GM18519 (cell line): ENCODE data around the gene STX1B.
"Not testable (repeated sequence)": the region's sequence is repeated elsewhere in the genome, so short reads cannot be mapped to it uniquely, and the experiment has no call there.

ENCODE experiments used
- ATAC-seq: cut with Tn5 transposase; IDR thresholded peaks from one replicate; pipeline ENCODE4 v1.9.1; 2021; ENCODE audit warnings: mild to moderate bottlenecking, moderate library complexity; ENCODE audit not compliant: unreplicated experiment, low FRiP score

Gene STX1B

DNA sequence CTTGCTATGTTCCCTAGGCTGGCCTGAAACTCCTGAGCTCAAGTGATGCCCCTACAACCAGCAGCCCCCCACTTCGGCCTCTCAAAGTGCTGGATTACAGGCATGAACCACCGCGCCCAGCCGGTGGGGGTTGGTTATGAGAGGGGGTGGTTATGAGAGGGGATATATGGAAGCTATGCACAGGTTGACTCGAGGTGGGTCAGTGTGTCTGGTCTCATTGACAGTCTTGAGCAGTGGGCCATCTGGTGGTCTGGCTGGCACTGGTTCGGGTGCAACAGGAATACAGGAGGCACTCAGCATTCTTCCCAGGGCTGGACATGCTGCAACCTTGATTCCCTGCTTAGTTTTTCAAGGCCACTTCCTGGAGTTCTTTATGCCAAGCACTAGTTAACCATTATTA, 5.6 kb upstream of the STX1B start:
- no peak for ATAC-seq

DNA sequence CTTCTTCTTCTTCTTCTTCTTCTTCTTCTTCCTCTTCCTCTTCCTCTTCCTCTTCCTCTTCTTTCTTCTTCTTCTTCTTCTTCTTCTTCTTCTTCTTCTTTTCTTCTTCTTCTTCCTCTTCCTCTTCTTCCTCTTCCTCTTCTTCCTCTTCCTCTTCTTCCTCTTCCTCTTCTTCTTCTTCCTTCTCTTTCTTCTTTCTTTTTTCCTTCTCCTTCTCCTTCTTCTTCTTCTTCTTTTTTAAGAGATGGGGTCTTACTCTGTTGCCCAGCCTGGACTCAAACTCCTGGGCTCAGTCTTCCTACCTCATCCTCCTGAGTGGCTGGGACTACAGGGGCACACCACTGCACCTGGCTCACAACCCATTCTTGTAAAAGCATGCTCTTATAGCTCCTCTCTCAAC, 2.9 kb upstream of the STX1B start:
- ATAC-seq: not testable (repeated sequence)

DNA sequence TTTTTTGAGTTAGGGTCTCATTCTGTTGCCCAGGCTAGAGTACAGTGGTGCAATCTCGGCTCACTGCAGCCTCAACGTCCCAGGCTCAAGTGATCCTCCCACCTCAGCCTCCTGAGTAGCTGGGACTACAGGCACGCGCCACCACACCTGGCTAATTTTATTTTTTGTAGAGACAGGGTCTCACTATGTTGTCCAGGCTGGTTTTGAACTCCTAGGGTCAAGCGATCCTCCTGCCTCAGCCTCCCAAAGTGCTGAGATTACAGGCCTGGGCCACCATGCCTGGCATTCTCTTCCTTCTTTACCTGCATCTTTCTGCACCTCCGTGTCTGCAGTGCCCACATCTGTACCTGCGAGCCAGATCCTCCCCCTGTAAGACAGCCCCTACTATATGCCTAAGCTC, 1.4 kb upstream of the STX1B start:
- ATAC-seq: not testable (repeated sequence)

DNA sequence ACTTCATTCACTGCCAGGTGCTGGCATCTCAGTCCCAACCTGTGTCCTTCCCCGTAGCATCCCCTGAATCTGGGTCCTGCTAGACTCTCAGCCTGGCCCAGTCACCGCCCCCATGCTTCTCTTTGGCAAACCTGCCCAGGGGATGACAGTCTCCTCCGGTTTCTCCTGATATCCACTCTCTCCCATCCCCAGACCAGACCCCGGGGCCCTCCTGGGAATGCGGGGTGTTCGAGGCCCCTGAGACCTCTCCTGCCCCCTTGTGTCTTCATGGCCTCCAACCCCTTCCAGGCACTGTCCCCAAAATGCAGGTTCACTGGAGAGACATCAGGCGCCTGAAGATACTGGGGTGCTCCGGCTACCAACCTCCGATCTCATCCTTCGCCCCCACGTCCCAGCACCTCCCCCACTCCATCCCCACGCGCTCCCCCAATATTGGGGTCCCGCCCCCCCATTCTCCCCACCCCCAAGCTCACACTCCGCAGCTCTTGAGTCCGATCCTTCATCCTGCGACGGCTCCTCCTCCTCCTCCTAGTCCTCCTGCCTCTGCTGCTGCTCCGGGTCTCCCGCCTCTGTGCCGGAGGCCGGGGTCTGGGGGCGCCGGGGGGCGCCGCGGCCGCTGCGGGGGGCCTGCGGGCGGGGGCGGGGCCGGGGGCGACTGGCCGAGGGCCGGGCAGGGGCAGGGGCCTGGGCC, 399 bp downstream of the STX1B start:
- no peak for ATAC-seq

DNA sequence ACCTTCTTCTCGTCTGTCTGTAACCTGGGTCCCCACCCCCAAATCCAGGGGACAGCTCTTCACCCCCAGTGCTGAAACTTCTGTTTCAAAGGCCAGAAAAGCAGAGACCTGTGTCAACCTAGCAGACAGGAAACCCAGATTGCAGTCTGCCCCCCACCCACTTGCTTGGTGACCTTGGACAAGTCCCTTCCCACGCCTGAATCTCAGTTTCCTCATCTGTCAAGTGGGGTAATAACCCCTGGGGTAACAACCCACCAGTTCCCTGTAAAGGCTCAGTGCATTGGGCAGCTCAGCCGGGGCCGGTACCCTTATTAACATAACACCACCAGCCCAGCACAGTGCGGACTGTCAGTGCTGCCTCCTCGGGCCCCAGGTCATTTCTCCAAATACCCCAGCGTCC, 1.3 kb downstream of the STX1B start:
- no peak for ATAC-seq

DNA sequence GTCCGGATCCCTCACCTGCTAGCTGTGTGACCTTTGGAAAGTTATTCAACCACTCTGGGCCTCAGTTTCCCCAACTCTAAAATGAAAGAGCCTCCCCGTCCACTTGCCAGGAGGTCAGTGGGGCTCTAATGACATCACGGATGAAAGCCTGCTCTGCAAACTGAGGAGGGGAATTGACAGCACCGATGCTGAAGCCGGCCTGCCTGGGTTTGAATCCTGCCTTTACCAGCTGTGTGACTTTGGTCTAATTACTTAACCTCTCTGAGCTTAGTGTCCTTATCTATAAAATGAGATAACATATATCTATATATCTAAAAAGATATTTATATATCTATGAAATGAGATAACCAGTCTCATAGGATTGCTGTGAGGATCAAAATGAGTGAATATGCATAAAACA, 1.9 kb downstream of the STX1B start:
- no peak for ATAC-seq

DNA sequence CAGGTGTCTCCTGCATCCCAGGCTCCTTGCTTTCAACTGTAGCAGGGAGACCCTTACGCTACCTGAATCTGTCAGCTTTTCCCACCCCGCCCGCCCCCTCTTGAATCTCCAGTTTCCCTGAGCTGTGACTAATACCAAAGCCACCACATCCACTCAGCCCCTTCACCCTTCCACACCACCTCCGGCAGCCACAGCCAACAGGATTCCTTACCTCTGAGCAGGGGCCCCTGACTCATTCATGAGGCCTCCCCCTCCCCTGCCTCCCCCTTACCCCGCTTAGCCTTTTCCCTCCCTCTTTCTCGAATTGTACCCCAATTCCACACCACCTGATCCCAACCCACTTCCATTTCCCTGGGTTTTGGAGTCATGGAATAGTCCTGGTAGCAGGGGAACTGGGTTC, 2.3 kb downstream of the STX1B start:
- no peak for ATAC-seq

DNA sequence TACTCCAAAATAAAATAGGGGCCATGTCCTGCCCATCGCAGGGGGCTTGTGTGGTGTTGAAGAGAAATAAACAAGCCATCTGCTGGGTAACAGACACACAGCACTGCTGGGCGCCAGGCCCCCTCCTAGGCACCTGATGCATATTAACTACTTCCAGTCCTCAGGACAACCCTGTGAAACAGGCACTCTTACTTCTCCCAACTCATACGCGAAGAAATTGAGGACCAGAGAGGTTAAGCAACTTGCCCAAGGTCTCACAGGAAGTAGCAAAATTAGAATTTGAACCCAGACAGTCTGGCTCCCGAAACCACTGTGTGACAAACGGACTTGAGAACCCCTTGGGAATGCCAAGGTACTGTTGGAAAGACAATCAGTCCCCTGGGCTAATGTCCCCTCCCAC, 2.8 kb downstream of the STX1B start:
- no peak for ATAC-seq

DNA sequence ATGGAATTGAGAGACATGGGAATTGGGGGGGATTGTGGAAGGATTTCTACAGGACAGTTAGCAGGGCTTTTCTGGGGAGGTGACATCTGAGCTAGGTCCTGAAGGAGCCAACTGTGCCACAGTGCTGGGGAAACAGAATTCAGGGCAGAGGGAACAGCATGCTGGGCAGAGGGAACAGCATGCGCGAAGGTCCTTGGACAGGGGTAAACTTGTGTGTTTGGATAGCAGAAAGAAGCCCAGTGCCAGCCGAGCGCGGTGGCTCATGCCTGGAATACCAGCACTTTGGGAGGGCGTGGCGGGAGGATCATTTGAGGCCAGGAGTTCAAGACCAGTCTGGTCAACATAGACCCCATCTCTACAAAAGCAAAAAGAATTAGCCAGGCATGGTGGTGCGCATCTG, 3.8 kb downstream of the STX1B start:
- no peak for ATAC-seq

DNA sequence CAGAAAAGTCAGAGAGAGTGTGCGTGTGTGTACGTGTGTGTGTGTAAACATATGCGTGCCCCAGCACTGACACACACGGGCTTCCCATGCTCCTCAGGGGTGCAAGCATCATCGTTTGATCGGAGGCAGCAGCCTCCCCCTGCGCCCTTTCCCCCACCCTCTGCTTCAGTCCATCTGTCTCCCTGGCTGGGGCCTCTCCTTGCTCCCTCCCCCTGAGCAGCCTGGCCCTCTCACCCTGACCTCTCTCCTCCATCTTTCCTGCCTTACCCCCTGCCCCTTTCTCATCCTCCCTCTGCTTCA, 4.4 kb downstream of the STX1B start:
- ATAC-seq: no peak

DNA sequence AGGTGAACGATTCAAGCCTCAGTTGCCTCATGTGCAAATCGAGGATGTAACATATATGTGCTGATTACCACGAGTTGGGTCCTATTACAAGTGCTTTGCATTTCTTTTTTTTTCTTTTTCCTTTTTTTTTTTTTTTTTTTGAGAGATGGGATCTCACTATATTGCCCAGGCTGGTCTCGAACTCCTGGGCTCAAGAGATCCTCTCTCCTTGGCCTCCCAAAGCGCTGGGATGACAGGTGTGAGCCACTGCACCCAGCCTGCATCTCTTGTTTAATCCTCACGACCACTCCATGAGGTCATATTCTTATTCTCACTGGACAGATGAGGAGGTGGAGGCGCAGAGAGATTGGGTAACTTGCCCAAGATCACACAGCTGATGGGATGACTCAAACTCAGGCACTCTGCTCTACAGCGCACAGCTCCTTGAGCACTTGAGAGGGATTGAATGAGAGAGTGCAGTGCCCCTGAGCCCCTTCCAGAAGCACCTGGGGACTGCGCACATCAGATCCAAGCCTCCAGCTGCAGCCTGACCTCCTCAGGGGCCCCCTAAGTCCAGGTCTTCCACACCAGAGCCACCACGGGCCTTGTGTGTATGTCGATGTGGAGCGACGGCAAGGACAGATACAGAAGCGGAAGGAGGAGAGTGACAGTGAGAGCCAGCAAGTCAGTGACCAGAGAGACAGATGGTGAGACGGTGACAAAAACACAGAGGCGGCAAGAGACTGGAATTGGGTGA, 4.9 kb downstream of the STX1B start:
- no peak for ATAC-seq

DNA sequence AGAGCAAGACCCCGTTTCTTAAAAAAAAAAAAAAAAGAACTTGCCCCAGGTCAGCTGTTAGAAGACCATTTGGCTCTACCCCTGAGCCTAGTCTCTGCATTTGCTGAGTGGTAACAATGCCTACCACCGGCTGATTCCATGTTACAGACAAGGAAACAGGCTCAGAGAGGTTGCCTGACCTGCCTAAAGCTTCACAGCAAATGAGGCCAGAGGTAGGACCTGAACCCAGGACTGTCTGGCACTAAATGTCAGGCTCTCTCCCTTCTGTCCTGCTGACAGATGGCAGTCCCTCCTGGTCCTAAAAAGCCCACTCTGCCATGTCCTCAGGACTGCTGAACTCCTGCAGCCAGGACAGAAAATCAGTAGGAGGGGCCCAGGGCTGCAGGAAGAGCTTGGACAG, 5.8 kb downstream of the STX1B start:
- ATAC-seq: no peak

DNA sequence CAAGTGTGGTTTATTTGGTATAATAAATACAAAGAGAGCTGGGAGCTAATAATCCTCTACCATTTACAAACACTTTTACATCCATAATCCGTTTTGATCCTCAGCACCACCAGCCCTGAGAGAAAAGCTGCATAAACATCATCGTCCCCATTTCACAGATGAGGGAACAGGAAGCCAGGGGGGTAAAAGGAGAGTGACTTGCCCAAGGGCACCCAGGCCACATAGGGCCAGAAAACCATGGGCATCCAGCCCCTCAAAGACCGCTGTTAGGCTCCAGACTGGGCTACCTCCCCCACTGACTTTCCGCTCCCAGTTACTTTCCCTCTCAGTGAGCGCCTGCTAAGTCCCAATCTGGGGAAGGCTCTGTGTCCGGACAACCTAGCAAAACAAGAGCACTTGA, 6.7 kb downstream of the STX1B start:
- ATAC-seq: no peak

DNA sequence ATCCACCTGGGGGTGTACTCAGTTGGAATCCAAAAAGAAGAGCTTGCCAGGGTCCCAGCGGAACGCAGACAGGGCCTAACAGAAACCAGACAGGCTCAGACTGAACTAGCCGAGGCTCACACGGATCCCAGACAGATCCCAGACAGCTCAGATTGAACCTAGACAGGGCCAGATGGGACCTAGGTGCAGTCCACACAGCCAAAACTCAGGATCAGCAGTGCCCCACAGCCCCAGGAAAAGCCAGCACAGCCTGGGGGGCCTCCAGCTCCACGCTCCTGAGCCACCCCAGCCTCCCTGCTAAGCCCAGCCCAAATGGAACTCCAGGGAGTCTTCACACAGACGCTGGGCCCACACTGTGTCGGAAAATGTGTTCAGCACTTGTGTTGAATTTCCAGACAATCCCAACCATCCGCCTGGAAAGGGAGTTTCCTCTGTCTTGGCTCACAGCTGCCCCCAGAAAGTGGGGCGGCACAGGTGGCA, 7.5 kb downstream of the STX1B start:
- ATAC-seq: no peak

DNA sequence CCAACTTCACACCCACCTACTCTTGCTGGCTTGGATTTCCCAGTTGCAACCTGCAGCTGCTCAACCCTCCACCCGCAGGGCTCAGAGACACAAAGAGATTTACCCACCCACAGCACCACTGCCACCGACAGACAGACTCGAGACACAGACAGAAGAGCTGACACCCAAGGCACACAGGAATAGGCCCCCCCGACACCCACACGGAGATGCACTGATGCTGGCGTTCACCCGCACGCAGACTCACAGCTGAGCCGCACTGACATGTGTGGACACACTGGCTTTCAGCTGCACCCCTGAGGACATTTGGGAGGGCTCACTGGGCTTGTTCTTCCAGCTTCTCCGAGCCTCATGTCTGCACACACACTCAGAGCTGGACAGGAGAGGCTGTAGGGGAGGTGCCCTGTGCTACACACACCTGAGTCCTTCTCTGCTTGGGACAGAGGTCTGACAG, 8.2 kb downstream of the STX1B start:
- ATAC-seq: no peak

DNA sequence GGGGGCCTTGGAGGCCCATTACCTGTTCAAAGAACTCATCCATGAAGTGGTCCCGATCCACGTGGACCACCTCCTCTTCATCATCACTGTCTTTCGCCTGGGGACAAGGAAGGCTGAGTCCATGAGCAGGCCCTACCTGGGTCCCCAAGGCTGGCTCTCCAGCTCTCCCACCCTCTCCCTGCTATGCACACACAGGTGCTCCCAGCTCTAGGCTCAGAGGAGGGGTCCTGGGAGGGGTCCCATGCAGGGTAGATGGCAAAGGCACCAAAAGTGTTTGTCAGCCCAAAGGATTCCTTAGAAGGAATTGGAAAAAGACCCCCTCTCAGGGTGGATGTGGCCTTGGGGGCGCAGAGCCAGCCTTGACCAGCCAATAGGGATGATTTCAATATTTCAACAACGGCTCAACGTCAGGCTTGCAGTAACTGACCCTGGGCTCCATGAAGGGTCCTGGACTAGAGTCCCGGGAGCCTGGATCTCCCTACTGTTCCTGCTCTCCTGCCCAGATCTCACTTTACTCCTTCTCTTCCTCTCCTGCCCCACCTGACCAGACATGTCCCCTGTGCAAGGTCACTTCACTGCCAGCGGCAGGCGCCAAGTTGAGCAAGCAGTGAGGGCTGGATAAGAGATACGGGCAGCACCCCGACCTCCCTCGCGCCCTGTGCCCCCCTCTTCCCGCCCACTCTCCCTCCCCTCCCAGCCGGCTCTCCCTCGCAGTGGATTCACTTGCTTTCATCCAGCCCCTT, 8.8 kb downstream of the STX1B start:
- ATAC-seq: no peak

DNA sequence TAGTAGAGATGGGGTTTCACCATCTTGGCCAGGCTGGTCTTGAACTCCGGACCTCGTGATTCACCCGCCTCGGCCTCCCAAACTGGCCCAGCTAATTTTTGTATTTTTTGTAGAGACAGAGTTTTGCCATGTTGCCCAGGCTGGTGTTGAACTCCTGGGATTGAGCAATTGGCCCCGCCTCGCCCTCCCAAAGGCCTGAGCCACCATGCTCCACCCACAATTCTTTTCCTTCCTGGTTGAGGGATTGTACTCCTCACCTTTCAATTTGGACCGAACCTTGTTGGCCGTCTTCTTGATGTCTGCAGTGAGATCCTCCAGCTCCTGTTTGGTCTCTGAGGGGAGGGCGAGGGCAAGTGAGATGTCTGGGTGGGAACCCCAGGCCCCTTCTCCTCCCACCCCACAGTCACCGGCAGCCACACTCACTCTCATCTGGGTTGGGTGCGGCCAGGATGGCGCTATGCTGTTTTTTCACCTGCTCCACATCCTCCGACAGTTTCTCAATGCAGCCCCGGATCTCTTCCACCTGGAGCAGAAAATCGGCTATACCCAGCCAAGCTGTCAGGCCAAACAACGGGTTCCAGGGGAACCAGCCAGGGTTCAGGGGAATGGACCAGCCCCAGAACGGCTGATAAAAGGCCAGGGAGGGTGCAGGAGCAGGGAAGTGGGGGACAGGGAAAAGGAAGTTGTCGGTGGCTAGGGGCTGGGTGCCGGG, 9.6 kb downstream of the STX1B start:
- no peak for ATAC-seq

DNA sequence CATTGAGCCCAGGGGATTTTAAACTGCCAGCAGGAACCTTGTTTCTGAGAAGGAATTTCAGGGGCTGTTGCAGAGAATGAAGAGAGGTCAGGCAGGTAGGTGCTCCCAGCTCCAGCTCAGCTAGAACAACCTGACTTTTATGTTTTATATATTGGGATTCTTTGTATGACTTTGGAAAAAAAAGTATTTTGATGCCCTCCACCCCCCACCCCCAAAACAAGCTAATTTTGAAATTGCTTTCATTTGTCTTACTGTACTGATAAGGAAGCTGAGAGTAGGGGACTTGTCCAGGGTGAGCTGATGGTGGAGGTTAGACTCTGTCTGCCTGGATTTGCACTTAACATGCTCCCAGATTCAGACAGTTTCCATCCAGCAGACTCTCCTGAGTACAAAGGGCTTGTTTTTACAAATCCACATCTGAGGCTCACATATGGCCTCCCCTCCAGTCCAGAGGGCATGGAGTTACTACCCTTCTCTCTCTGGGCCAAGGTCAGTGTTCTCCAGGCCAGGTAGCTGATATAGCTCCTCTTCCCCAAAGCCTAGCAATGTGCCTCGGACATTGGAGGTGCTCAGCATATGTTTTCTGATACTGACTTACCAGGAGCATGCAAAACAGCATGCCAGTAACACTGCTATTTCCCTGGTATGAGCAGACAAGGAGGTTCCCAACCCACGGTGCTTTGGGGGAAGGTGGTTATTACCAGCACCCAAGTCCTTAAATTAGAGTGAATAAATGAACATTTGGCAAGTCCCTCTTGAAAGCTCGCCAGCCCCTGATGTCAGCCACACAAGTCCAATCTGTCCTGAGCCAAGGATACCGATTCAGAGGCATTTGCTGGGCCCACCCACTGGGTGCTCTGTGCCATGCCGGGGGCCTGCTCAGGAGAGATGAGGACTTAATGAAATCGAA, 11.3 kb downstream of the STX1B start:
- ATAC-seq: no peak

DNA sequence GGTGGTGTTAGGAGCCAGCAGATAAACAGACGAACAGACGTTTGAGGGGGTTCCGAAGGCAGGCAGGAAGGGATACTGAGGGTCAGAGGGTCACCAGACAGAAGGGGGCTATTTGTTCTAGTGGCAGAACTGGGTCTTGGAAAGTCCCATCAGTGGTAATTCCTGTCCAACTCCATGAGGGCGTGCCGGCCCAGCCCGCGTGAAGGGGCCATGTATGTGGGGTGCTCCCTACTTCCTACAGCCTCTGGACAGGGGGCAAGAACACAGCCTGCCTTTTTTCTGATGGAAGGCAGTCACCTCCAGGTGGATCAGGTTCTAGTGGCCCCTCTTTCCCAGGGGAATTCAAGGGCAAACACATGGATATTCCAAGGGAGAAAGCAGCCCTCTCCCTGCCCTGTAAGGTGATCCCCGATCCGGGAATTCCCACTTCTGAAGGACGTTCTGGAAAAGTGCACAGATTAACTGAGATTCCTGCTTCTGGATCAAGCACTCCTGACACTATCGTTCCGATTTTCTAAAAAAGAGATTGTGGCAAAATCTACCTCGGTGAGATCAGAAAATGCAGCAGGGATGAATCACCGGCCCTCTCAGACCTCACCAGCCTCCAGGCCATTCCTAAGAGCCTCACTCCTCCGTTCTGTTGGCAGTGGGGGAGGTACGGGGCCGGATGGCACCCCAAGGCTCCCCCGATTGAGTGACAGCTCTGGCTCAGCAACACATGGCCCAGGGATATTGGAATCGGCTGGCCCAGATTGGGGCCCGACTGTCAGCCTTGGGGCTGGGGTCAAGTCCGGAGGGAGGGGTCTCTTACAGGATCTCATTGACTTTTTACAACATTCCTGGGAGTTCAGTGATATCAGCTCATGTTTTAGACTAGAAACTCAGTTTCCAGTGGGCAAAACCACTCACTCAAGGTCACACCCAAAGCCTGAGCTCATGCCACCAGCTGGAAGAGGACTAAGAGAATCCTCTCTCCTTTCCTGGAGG, 12.4 kb downstream of the STX1B start:
- ATAC-seq: no peak
